ENCODE data around the gene TBC1D22A.
"Not testable (repeated sequence)": the region's sequence is repeated elsewhere in the genome, so short reads cannot be mapped to it uniquely, and the experiment has no call there.

GRCh38 chr22:47140975-47141374 is 378.5 kb downstream of the TBC1D22A start:
- not testable (repeated sequence) for TF ChIP-seq CTCF, POLR2A (IDR thresholded peaks at IDR 0.05)
